Erythroblast (primary cell): Measurements from ENCODE around the gene MMP20.

Experiments used
- GATA1 ChIP-seq: IDR thresholded peaks from 2 replicates; pipeline ENCODE4 v1.6.1; 2011; ENCODE audit warnings: low read depth, mild to moderate bottlenecking, control low read depth, low read length, moderate library complexity
- POLR2A ChIP-seq: IDR thresholded peaks from 2 replicates; pipeline ENCODE4 v1.6.1; 2011; ENCODE audit warnings: mild to moderate bottlenecking, low read length

GRCh38 chr11:102623128-102623527 lies 2.0 kb downstream of the MMP20 start:
- TF ChIP-seq POLR2A (no peak), GATA1 (no peak)
